ENCODE data around the gene TMSB4X. TPM values are rescaled to one million over a fixed set of nuclear protein-coding genes. Genes with fewer than 3 reads are reported as not detected.
"Not testable (repeated sequence)": the region's sequence is repeated elsewhere in the genome, so short reads cannot be mapped to it uniquely, and the experiment has no call there.

The TMSB4X gene
- total RNA-seq, 1 donor from 2014 or later: 2,664 TPM

DNA sequence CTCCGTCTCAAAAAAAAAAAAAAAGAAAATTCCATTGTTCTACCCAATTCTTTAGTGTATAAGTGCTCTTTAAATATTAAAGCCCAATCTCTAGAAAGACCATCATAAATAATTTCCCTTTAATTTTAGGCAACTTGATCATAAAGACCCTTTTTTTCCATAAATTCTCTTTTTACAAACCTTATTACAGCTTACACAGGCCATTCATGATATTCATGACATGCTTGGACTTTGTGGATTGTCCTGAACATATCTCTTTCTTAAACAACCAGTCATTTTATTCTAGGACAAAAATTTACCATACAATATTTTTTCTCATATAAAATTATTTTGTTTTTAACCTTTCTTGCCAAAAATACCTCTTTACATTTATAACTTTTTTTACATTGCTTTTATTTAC, 38.0 kb upstream of the TMSB4X start:
- Mint-ChIP-seq H3K27me3 (ENCODE audit: low read depth) (no peaks in the 10 kb centered on the region), H3K36me3 (ENCODE audit: low read depth) (peaks cover 10% of the 10 kb centered on the region), H3K4me3 (no peak overlapping the region), H3K27ac (ENCODE audit: unreplicated experiment) (no peak overlapping the region), H3K4me1 (no peaks in the 10 kb centered on the region), H3K9me3 (peaks cover 14% of the 10 kb centered on the region)
- no peak for DNase-seq (ENCODE audit: low read depth, low spot score)
- TF ChIP-seq, protein P1, sequence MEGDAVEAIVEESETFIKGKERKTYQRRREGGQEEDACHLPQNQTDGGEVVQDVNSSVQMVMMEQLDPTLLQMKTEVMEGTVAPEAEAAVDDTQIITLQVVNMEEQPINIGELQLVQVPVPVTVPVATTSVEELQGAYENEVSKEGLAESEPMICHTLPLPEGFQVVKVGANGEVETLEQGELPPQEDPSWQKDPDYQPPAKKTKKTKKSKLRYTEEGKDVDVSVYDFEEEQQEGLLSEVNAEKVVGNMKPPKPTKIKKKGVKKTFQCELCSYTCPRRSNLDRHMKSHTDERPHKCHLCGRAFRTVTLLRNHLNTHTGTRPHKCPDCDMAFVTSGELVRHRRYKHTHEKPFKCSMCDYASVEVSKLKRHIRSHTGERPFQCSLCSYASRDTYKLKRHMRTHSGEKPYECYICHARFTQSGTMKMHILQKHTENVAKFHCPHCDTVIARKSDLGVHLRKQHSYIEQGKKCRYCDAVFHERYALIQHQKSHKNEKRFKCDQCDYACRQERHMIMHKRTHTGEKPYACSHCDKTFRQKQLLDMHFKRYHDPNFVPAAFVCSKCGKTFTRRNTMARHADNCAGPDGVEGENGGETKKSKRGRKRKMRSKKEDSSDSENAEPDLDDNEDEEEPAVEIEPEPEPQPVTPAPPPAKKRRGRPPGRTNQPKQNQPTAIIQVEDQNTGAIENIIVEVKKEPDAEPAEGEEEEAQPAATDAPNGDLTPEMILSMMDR (conservative IDR thresholded peaks at IDR 0.05): no peak

DNA sequence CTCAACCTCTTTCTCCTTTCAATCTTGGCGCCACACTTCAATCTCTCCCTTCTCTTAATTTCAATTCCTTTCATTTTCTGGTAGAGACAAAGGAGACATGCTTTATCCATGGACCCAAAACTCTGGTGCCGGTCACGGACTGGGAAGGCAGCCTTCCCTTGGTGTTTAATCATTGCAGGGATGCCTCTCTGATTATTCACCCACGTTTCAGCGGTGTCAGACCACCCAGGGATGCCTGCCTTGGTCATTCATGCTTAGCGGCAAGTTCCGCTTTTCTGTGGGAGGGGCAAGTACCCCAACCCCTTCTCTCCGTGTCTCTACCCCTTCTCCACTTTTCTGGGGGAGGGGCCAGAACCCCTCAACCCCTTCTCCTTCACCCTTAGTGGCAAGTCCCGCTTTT, 34.4 kb upstream of the TMSB4X start:
- H3K4me3 Mint-ChIP-seq; H3K27ac Mint-ChIP-seq (ENCODE audit: unreplicated experiment); H3K4me1 Mint-ChIP-seq; DNase-seq (ENCODE audit: low read depth, low spot score); H3K27me3 Mint-ChIP-seq (ENCODE audit: low read depth): not testable (repeated sequence)
- H3K36me3 Mint-ChIP-seq (ENCODE audit: low read depth): peaks cover 15% of the 10 kb centered on the region
- peaks cover 11% of the 10 kb centered on the region for H3K9me3 Mint-ChIP-seq

DNA sequence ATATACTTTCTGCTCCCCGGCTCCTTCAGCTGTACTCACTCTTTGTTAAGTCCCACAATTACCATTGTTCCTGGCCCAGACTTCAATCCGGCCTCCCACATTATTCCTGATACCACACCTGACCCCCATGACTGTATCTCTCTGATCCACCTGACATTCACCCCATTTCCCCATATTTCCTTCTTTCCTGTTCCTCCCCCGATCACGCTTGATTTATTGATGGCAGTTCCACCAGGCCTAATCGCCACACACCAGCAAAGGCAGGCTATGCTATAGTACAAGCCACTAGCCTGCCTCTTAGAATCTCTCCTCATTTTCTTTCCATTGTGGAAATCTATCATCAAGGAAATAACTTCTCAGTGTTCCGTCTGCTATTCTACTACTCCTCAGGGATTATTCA, 31.3 kb upstream of the TMSB4X start:
- H3K4me1 Mint-ChIP-seq: peaks cover 24% of the 10 kb centered on the region
- H3K9me3 Mint-ChIP-seq: peaks cover 14% of the 10 kb centered on the region
- not testable (repeated sequence) for H3K4me3 Mint-ChIP-seq; DNase-seq (ENCODE audit: low read depth, low spot score); H3K27ac Mint-ChIP-seq (ENCODE audit: unreplicated experiment); H3K27me3 Mint-ChIP-seq (ENCODE audit: low read depth)
- peaks cover 15% of the 10 kb centered on the region for H3K36me3 Mint-ChIP-seq (ENCODE audit: low read depth)

DNA sequence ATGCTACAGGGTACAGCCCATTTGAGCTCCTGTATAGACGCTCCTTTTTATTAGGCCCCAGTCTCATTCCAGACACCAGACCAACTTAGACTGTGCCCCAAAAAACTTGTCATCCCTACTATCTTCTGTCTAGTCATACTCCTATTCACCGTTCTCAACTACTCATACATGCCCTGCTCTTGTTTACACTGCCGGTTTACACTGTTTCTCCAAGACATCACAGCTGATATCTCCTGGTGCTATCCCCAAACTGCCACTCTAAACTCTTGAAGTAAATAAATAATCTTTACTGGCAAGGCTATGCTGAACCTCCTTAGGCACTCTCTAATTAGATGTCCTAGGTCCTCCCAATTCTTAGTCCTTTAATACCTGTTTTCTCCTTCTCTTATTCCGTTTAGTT, 30.5 kb upstream of the TMSB4X start:
- Mint-ChIP-seq H3K4me1 (peaks cover 33% of the 10 kb centered on the region), H3K36me3 (ENCODE audit: low read depth) (peaks cover 15% of the 10 kb centered on the region), H3K9me3 (peaks cover 14% of the 10 kb centered on the region)
- DNase-seq (ENCODE audit: low read depth, low spot score); H3K27me3 Mint-ChIP-seq (ENCODE audit: low read depth); H3K27ac Mint-ChIP-seq (ENCODE audit: unreplicated experiment); H3K4me3 Mint-ChIP-seq: not testable (repeated sequence)

DNA sequence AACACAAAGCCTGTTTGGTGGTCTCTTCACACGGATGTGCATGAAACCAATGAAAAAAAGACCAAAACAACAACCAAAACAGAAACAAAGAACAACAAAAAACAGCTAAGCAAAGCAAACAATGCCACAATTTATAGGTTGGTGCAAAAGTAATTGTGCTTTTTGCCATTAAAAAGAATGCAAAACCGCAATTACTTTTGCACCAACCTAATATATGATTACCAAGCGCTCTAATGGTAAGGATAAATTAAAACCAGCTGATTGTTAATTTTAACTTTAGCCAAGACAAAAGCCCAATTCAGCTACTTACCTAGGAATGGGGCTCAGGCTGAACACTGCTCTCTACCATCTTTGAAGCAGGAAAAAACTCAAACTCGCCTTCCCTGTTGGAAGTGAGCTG, 29.4 kb upstream of the TMSB4X start:
- Mint-ChIP-seq H3K27ac (ENCODE audit: unreplicated experiment) (no peak overlapping the region), H3K27me3 (ENCODE audit: low read depth) (no peaks in the 10 kb centered on the region), H3K9me3 (peaks cover 6% of the 10 kb centered on the region), H3K4me3 (no peak overlapping the region), H3K4me1 (peaks cover 43% of the 10 kb centered on the region), H3K36me3 (ENCODE audit: low read depth) (peaks cover 12% of the 10 kb centered on the region)
- DNase-seq (ENCODE audit: low read depth, low spot score): no peak
- TF ChIP-seq, protein P1 (conservative IDR thresholded peaks at IDR 0.05): no peak

DNA sequence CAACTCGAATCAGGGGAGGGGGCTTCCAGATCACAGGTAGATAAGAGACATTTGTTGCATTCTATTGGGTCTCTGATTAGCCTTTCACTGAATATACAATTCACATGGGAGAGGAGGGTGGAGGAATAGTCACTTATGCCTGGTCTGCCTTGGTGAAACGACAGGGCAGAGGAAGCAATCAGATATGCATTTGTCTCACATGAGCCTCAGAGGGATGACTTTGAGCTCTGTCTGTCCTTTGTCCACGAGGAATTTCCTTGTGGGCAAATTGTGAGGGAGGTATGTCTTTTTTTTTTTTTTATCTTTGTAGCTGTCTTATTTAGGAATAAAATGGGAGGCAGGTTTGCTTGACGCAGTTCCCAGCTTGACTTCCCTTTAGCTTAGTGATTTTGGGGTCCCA, 28.5 kb upstream of the TMSB4X start:
- H3K36me3 Mint-ChIP-seq (ENCODE audit: low read depth): peaks cover 7% of the 10 kb centered on the region
- TF ChIP-seq, protein P1 (conservative IDR thresholded peaks at IDR 0.05): no peak
- no peak for DNase-seq (ENCODE audit: low read depth, low spot score)
- peaks cover 3% of the 10 kb centered on the region for H3K9me3 Mint-ChIP-seq
- H3K27ac Mint-ChIP-seq (ENCODE audit: unreplicated experiment): no peak overlapping the region
- peaks cover 50% of the 10 kb centered on the region for H3K4me1 Mint-ChIP-seq
- no peaks in the 10 kb centered on the region for H3K27me3 Mint-ChIP-seq (ENCODE audit: low read depth)
- no peak overlapping the region for H3K4me3 Mint-ChIP-seq

DNA sequence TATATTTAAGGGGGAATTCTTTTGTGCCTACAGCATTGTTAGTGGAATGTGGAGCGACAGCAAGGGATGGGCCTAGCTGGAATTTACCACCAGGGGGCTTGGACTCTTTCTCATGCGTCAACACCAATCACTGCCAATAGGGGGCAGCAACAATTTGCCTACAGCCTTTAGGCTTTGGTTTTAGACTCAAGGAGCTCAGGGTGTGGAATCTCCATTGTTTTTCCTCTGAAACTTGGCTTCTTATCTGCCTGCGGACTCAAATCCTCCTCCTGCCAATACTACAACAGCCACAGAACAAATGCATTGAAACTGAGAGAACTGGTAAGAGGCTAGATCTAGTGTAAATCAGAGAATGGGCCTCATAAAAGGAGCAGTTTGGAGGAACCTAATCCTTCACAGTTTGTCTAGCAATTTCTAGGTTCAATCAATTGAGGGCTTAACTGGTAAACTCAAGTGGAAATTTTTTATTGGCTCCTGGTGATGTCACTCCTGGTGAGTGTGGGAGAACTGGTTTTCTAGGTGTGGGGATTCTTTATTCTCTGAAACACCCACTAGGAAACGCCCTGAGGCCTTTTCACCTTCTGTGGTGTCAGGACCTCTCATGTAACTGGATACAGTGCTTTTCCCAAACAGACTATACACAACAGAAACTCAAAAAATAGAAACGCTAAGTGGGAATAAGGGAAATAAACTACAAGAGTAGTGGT, 27.9 kb upstream of the TMSB4X start:
- TF ChIP-seq, protein P1 (conservative IDR thresholded peaks at IDR 0.05): peak; percentile 88
- peak; percentile 64 for DNase-seq (ENCODE audit: low read depth, low spot score)
- Mint-ChIP-seq H3K27ac (ENCODE audit: unreplicated experiment) (peak overlapping the region; percentile 43), H3K4me1 (peaks cover 50% of the 10 kb centered on the region), H3K9me3 (peaks cover 3% of the 10 kb centered on the region), H3K36me3 (ENCODE audit: low read depth) (peaks cover 6% of the 10 kb centered on the region), H3K27me3 (ENCODE audit: low read depth) (no peaks in the 10 kb centered on the region), H3K4me3 (peak overlapping the region; percentile 65)

Measured in neural crest cell (in vitro differentiated cells).